Measurements from ENCODE around the gene TNK1. TPM values are rescaled to one million over a fixed set of nuclear protein-coding genes. Genes with fewer than 3 reads are reported as not detected.

Gene TNK1
- total RNA-seq, 1 donor from 2014 or later: 9.9 TPM

DNA sequence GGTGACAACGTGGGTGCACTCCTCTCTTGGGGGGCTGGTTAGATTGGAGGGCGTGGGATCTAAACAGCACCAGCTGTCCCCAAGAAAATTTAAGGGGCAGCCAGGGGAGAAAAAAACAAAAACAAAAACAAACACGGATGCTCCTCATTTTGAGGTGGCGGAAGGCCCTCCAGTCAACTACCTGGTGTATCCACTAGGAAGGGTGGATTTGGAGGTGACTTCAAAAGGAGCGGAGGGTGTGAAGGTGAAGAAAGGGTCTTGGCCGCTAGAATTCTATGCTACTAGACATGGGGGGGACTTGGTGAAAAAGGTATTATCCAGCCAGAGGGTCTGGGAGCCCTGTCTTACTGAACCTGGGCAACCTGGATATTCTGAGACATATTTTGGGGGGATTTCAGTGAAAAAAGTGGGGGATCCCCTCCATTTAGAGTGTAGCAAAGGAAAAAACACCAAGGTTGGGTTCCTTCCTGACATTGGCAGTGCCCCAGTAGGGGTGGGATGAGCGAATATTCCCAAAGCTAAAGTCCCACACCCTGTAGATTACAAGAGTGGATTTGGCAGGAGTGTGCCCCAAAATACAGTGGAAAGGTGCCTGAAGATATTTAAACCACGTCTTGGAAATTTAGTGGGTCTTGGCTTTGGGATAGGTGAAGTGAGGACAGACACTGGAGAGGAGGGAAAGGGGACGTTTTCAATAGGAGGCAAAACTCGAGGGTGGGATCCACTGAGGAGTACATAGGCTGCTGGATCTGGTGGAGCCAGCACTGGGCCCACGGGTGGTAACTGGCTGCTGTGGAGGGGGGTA is 58.0 kb downstream of the TNK1 start:
- TF ChIP-seq, protein P1, sequence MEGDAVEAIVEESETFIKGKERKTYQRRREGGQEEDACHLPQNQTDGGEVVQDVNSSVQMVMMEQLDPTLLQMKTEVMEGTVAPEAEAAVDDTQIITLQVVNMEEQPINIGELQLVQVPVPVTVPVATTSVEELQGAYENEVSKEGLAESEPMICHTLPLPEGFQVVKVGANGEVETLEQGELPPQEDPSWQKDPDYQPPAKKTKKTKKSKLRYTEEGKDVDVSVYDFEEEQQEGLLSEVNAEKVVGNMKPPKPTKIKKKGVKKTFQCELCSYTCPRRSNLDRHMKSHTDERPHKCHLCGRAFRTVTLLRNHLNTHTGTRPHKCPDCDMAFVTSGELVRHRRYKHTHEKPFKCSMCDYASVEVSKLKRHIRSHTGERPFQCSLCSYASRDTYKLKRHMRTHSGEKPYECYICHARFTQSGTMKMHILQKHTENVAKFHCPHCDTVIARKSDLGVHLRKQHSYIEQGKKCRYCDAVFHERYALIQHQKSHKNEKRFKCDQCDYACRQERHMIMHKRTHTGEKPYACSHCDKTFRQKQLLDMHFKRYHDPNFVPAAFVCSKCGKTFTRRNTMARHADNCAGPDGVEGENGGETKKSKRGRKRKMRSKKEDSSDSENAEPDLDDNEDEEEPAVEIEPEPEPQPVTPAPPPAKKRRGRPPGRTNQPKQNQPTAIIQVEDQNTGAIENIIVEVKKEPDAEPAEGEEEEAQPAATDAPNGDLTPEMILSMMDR (IDR thresholded peaks at IDR 0.05; ENCODE audit: unreplicated experiment): no peak
- H3K4me1 Mint-ChIP-seq: peaks cover 51% of the 10 kb centered on the region
- peaks cover 38% of the 10 kb centered on the region for H3K27me3 Mint-ChIP-seq (ENCODE audit: low read depth)
- peak overlapping the region; percentile 66 for H3K27ac Mint-ChIP-seq
- H3K36me3 Mint-ChIP-seq: no peaks in the 10 kb centered on the region
- peak overlapping the region; percentile 83 for H3K4me3 Mint-ChIP-seq
- no peak for DNase-seq (ENCODE audit: low spot score in 2 of 2, unreplicated experiment in 2 of 2)
- H3K9me3 Mint-ChIP-seq: no peaks in the 10 kb centered on the region

Other genes starting within 250 kb of the TNK1 start
- 15.9 to 19.7 TPM (median 16.5 TPM) in 3 replicates for gene ASGR1, start 201.7 kb upstream of the TNK1 start, total RNA-seq
- 59.9 to 62.4 TPM (median 60.2 TPM) in 3 replicates for gene DLG4, start 161.3 kb upstream of the TNK1 start, total RNA-seq
- 385 to 424 TPM (median 410 TPM) in 3 replicates for gene ACADVL, start 161.2 kb upstream of the TNK1 start, total RNA-seq
- 87.3 to 96.1 TPM (median 94.0 TPM) in 3 replicates for gene DVL2, start 146.6 kb upstream of the TNK1 start, total RNA-seq
- gene PHF23, start 141.6 kb upstream of the TNK1 start, total RNA-seq: 55.4 to 57.1 TPM (median 55.6 TPM) in 3 replicates
- gene GABARAP, start 138.6 kb upstream of the TNK1 start, total RNA-seq: 424 to 451 TPM (median 429 TPM) in 3 replicates
- 122 to 132 TPM (median 130 TPM) in 3 replicates for gene CTDNEP1, start 129.4 kb upstream of the TNK1 start, total RNA-seq
- gene ELP5, start 128.9 kb upstream of the TNK1 start, total RNA-seq: 37.9 to 42.8 TPM (median 42.1 TPM) in 3 replicates
- 79.2 to 86.1 TPM (median 79.9 TPM) in 3 replicates for gene CLDN7, start 118.6 kb upstream of the TNK1 start, total RNA-seq
- 1.6 to 1.8 TPM (median 1.6 TPM) in 3 replicates for gene SLC2A4, start 99.4 kb upstream of the TNK1 start, total RNA-seq
- gene YBX2, start 86.5 kb upstream of the TNK1 start, total RNA-seq: 1.9 to 3.3 TPM (median 2.2 TPM) in 3 replicates
- 265 to 278 TPM (median 273 TPM) in 3 replicates for gene EIF5A, start 73.5 kb upstream of the TNK1 start, total RNA-seq
- gene GPS2, start 65.7 kb upstream of the TNK1 start, total RNA-seq: 42.1 to 52.4 TPM (median 46.2 TPM) in 3 replicates
- 52.8 to 56.7 TPM (median 55.1 TPM) in 3 replicates for gene NEURL4, start 51.8 kb upstream of the TNK1 start, total RNA-seq
- 8.9 to 10.9 TPM (median 9.1 TPM) in 3 replicates for gene ACAP1, start 44.6 kb upstream of the TNK1 start, total RNA-seq
- 17.3 to 18.8 TPM (median 17.7 TPM) in 3 replicates for gene KCTD11, start 28.9 kb upstream of the TNK1 start, total RNA-seq
- gene TMEM95, start 25.9 kb upstream of the TNK1 start, total RNA-seq: 0.18 to 0.42 TPM in 2 of 3 replicates, not detected in the other
- gene PLSCR3, start 13.4 kb downstream of the TNK1 start, total RNA-seq: 67.4 to 69.3 TPM (median 68.4 TPM) in 3 replicates
- 65.7 to 78.3 TPM (median 69.4 TPM) in 3 replicates for gene TMEM256, start 23.0 kb downstream of the TNK1 start, total RNA-seq
- 88.0 to 97.5 TPM (median 90.8 TPM) in 3 replicates for gene NLGN2, start 26.8 kb downstream of the TNK1 start, total RNA-seq
- gene SPEM1, start 39.2 kb downstream of the TNK1 start, total RNA-seq: 0.38 TPM in 1 of 3 replicates, not detected in the others
- not detected in 3 replicates for gene SPEM2, start 44.5 kb downstream of the TNK1 start, total RNA-seq
- not detected in 3 replicates for gene SPEM3, start 47.8 kb downstream of the TNK1 start, total RNA-seq
- gene TMEM102, start 54.3 kb downstream of the TNK1 start, total RNA-seq: 9.7 to 10.2 TPM (median 10.2 TPM) in 3 replicates
- gene FGF11, start 58.4 kb downstream of the TNK1 start, total RNA-seq: 24.8 to 26.8 TPM (median 26.5 TPM) in 3 replicates
- gene CHRNB1, start 64.0 kb downstream of the TNK1 start, total RNA-seq: 15.9 to 17.7 TPM (median 16.0 TPM) in 3 replicates
- gene ZBTB4, start 98.5 kb downstream of the TNK1 start, total RNA-seq: 36.4 to 40.1 TPM (median 39.7 TPM) in 3 replicates
- gene SLC35G6, start 100.4 kb downstream of the TNK1 start, total RNA-seq: not detected in 3 replicates
- gene POLR2A, start 103.3 kb downstream of the TNK1 start, total RNA-seq: 195 to 208 TPM (median 204 TPM) in 3 replicates
- gene TNFSF12, start 168.0 kb downstream of the TNK1 start, total RNA-seq: 6.6 to 7.7 TPM (median 7.6 TPM) in 3 replicates
- gene TNFSF13, start 177.7 kb downstream of the TNK1 start, total RNA-seq: 4.3 to 6.1 TPM (median 5.2 TPM) in 3 replicates
- 50.3 to 55.9 TPM (median 51.5 TPM) in 3 replicates for gene SENP3, start 180.8 kb downstream of the TNK1 start, total RNA-seq
- gene CD68, start 198.5 kb downstream of the TNK1 start, total RNA-seq: 0.44 to 0.86 TPM (median 0.78 TPM) in 3 replicates
- 44.8 to 45.5 TPM (median 45.5 TPM) in 3 replicates for gene MPDU1, start 202.8 kb downstream of the TNK1 start, total RNA-seq
- 2.0 to 2.3 TPM (median 2.1 TPM) in 3 replicates for gene SOX15, start 209.0 kb downstream of the TNK1 start, total RNA-seq
- 43.2 to 44.5 TPM (median 43.4 TPM) in 3 replicates for gene FXR2, start 233.8 kb downstream of the TNK1 start, total RNA-seq
- gene SAT2, start 246.7 kb downstream of the TNK1 start, total RNA-seq: 80.6 to 95.0 TPM (median 87.7 TPM) in 3 replicates
- 0.60 to 0.84 TPM (median 0.82 TPM) in 3 replicates for gene SHBG, start 249.0 kb downstream of the TNK1 start, total RNA-seq

Measured in mesothelial cell of epicardium (in vitro differentiated cells).